Measurements from ENCODE around the gene PAFAH1B1. TPM values are rescaled to one million over a fixed set of nuclear protein-coding genes. Genes with fewer than 3 reads are reported as not detected.
A peak's percentile ranks its signal among the peaks of the same experiment; 100 is the strongest.

PAFAH1B1 gene
- total and polyA plus RNA-seq, 7 experiments from 2014 or later, result 15.8 to 156 (median 127) TPM

DNA sequence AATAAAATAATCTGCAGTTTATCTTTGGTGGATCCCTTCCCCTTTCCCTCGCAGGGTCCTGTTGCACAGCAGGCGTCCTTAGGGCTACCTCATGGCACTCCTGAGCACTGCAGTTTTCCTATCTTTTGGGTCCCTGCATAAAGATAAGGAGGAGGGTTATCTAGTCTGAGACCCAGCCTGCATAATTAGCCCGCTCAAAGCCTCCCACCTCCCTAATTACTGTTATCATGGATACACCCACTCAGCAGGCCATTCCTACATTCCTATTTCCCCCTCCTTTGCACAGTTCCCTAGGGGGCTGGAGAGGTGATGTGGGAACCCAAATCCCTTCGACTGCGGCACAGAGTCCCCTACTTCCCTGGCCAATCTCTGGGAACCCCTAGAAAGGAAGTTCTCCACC lies 123.2 kb downstream of the PAFAH1B1 start:
- Histone ChIP-seq H3K27ac (ENCODE audit: low read depth, low read length) (no peak overlapping the region), H3K27me3 (ENCODE audit: control insufficient read depth in 2 of 2, insufficient read depth in 2 of 2, low read length in 2 of 2) (no peaks in the 10 kb centered on the region), H3K4me1 (ENCODE audit: control insufficient read depth in 2 of 2, insufficient read depth in 2 of 2, low read length in 2 of 2) (peaks cover 3 to 7% of the 10 kb centered on the region in 2 donors), H3K9me3 (ENCODE audit: control insufficient read depth in 2 of 3, low read length in 3 of 3) (no peaks in the 10 kb centered on the region), H3K4me3 (ENCODE audit: low read length) (no peak overlapping the region), H3K36me3 (ENCODE audit: control insufficient read depth in 2 of 3, insufficient read depth in 3 of 3, low read length in 3 of 3) (no peaks in the 10 kb centered on the region)
- Mint-ChIP-seq H3K4me1 (peaks cover 8 to 18% (median 10%) of the 10 kb centered on the region in 7 donors), H3K4me3 (no peak overlapping the region), H3K27me3 (peaks cover 0 to under 1% (median 0%) of the 10 kb centered on the region in 5 donors), H3K36me3 (no peaks in the 10 kb centered on the region), H3K27ac (no peak overlapping the region), H3K9me3 (no peaks in the 10 kb centered on the region)
- intact Hi-C loops (cut with micrococcal nuclease), result no loop called here
- ATAC-seq (no peak), DNase-seq (no peak)
- ChIA-PET POLR2A (no interaction called here), CTCF (interaction anchor here (0.6 kb wide), 1 partner anchor 121 kb away, joined by 3 read pairs; no protein-coding TSS in a partner anchor)

GRCh38 chr17:2718150-2718938 lies 124.9 kb downstream of the PAFAH1B1 start:
- intact Hi-C loops (cut with micrococcal nuclease), result no loop called here
- POLR2A ChIA-PET, result interaction anchor here (0.6 kb wide), 1 partner anchor 1099 kb away, joined by 3 read pairs; no protein-coding TSS in a partner anchor

GRCh38 chr17:2719861-2720260 lies 126.4 kb downstream of the PAFAH1B1 start:
- Histone ChIP-seq H3K9me3 (ENCODE audit: control insufficient read depth in 2 of 3, low read length in 3 of 3) (no peaks in the 10 kb centered on the region), H3K27ac (ENCODE audit: low read depth, low read length) (no peak overlapping the region), H3K36me3 (ENCODE audit: control insufficient read depth in 2 of 3, insufficient read depth in 3 of 3, low read length in 3 of 3) (no peaks in the 10 kb centered on the region), H3K4me3 (ENCODE audit: low read length) (no peak overlapping the region), H3K27me3 (ENCODE audit: control insufficient read depth in 2 of 2, insufficient read depth in 2 of 2, low read length in 2 of 2) (no peaks in the 10 kb centered on the region), H3K4me1 (ENCODE audit: control insufficient read depth in 2 of 2, insufficient read depth in 2 of 2, low read length in 2 of 2) (peaks cover 0 to 2% of the 10 kb centered on the region in 2 donors)
- H3K27ac Mint-ChIP-seq, result no peak overlapping the region
- CTCF ChIA-PET, result no interaction called here
- no peaks in the 10 kb centered on the region for H3K9me3 Mint-ChIP-seq
- H3K36me3 Mint-ChIP-seq, result no peaks in the 10 kb centered on the region
- peaks cover 0 to 18% (median 0%) of the 10 kb centered on the region in 5 donors for H3K27me3 Mint-ChIP-seq
- ATAC-seq, result no peak
- peaks cover 0 to 9% (median 0%) of the 10 kb centered on the region in 7 donors for H3K4me1 Mint-ChIP-seq
- no peak for DNase-seq
- intact Hi-C loops (cut with micrococcal nuclease), result no loop called here
- POLR2A ChIA-PET, result no interaction called here
- H3K4me3 Mint-ChIP-seq, result no peak overlapping the region

More at GRCh38 chr17:2718150-2718938, 124.9 kb downstream of the PAFAH1B1 start:
- no peaks in the 10 kb centered on the region for H3K4me1 ChIP-seq (ENCODE audit: control insufficient read depth in 2 of 2, insufficient read depth in 2 of 2, low read length in 2 of 2)
- Mint-ChIP-seq H3K27ac (no peak overlapping the region), H3K4me3 (no peak overlapping the region), H3K27me3 (peaks cover 0 to 14% (median 0%) of the 10 kb centered on the region in 5 donors), H3K36me3 (no peaks in the 10 kb centered on the region), H3K9me3 (no peaks in the 10 kb centered on the region), H3K4me1 (peaks cover 0 to 13% (median 3%) of the 10 kb centered on the region in 7 donors)
- no peak for ATAC-seq
- H3K36me3 ChIP-seq (ENCODE audit: control insufficient read depth in 2 of 3, insufficient read depth in 3 of 3, low read length in 3 of 3), result no peaks in the 10 kb centered on the region
- H3K27ac ChIP-seq (ENCODE audit: low read depth, low read length), result no peak overlapping the region
- H3K9me3 ChIP-seq (ENCODE audit: control insufficient read depth in 2 of 3, low read length in 3 of 3), result no peaks in the 10 kb centered on the region
- H3K27me3 ChIP-seq (ENCODE audit: control insufficient read depth in 2 of 2, insufficient read depth in 2 of 2, low read length in 2 of 2), result no peaks in the 10 kb centered on the region
- CTCF ChIA-PET, result no interaction called here
- no peak overlapping the region for H3K4me3 ChIP-seq (ENCODE audit: low read length)
- no peak for DNase-seq

DNA sequence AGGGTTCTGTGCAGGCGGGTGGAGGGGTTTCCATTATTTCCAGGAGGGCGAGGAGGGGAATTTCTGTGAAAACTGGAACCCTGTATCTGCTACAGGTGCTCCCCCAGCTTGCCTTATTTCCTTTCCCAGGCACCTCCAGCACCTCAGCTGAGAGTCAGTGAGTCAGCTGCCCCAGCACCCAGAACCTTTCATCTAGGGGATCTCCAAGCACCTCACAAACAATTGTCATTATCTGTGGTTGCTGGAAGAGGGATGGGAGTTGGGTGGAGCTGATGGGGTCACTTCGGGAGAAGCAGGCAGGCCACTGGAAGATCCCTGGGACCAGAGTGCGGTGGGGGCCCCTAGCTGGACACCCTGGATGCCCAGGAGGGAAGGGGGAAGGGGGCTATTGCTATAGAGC lies 128.1 kb downstream of the PAFAH1B1 start:
- Mint-ChIP-seq H3K36me3 (no peaks in the 10 kb centered on the region), H3K27me3 (peaks cover 0 to 26% (median 6%) of the 10 kb centered on the region in 5 donors), H3K4me1 (peaks cover 0 to 9% (median 7%) of the 10 kb centered on the region in 7 donors), H3K27ac (no peak overlapping the region), H3K4me3 (no peak overlapping the region), H3K9me3 (peaks cover 0 to 2% (median 0%) of the 10 kb centered on the region in 11 donors)
- ATAC-seq (no peak), DNase-seq (no peak)
- CTCF ChIA-PET, result no interaction called here
- Histone ChIP-seq H3K9me3 (ENCODE audit: control insufficient read depth in 2 of 3, low read length in 3 of 3) (no peaks in the 10 kb centered on the region), H3K36me3 (ENCODE audit: control insufficient read depth in 2 of 3, insufficient read depth in 3 of 3, low read length in 3 of 3) (no peaks in the 10 kb centered on the region), H3K27me3 (ENCODE audit: control insufficient read depth in 2 of 2, insufficient read depth in 2 of 2, low read length in 2 of 2) (no peaks in the 10 kb centered on the region), H3K27ac (ENCODE audit: low read depth, low read length) (no peak overlapping the region), H3K4me3 (ENCODE audit: low read length) (no peak overlapping the region), H3K4me1 (ENCODE audit: control insufficient read depth in 2 of 2, insufficient read depth in 2 of 2, low read length in 2 of 2) (peaks cover 0 to 3% of the 10 kb centered on the region in 2 donors)
- POLR2A ChIA-PET, result no interaction called here
- intact Hi-C loops (cut with micrococcal nuclease), result no loop called here

- POLR2A ChIA-PET, result no interaction called here
- Histone ChIP-seq H3K4me3 (ENCODE audit: low read length) (no peak overlapping the region), H3K27ac (ENCODE audit: low read depth, low read length) (no peak overlapping the region), H3K36me3 (ENCODE audit: control insufficient read depth in 2 of 3, insufficient read depth in 3 of 3, low read length in 3 of 3) (no peaks in the 10 kb centered on the region), H3K4me1 (ENCODE audit: control insufficient read depth in 2 of 2, insufficient read depth in 2 of 2, low read length in 2 of 2) (peaks cover 0 to 3% of the 10 kb centered on the region in 2 donors), H3K9me3 (ENCODE audit: control insufficient read depth in 2 of 3, low read length in 3 of 3) (no peaks in the 10 kb centered on the region), H3K27me3 (ENCODE audit: control insufficient read depth in 2 of 2, insufficient read depth in 2 of 2, low read length in 2 of 2) (no peaks in the 10 kb centered on the region)
- H3K27me3 Mint-ChIP-seq, result peaks cover 4 to 36% (median 11%) of the 10 kb centered on the region in 5 donors
- peaks cover 0 to 2% (median 0%) of the 10 kb centered on the region in 11 donors for H3K9me3 Mint-ChIP-seq
- intact Hi-C loops (cut with micrococcal nuclease), result no loop called here
- no peak overlapping the region for H3K27ac Mint-ChIP-seq
- CTCF ChIA-PET, result no interaction called here
- H3K4me3 Mint-ChIP-seq, result peak overlapping the region in 1 of 10 donors; percentile 74
- H3K4me1 Mint-ChIP-seq, result peaks cover 0 to 9% (median 7%) of the 10 kb centered on the region in 7 donors
- no peaks in the 10 kb centered on the region for H3K36me3 Mint-ChIP-seq
- DNase-seq (no peak), ATAC-seq (no peak)
These were observed 129.2 kb downstream of the PAFAH1B1 start for GRCh38 chr17:2722611-2723010.

GRCh38 chr17:2723505-2723996 lies 130.1 kb downstream of the PAFAH1B1 start:
- Histone ChIP-seq H3K4me3 (ENCODE audit: low read length) (no peak overlapping the region), H3K27me3 (ENCODE audit: control insufficient read depth in 2 of 2, insufficient read depth in 2 of 2, low read length in 2 of 2) (no peaks in the 10 kb centered on the region), H3K36me3 (ENCODE audit: control insufficient read depth in 2 of 3, insufficient read depth in 3 of 3, low read length in 3 of 3) (no peaks in the 10 kb centered on the region), H3K9me3 (ENCODE audit: control insufficient read depth in 2 of 3, low read length in 3 of 3) (no peaks in the 10 kb centered on the region), H3K27ac (ENCODE audit: low read depth, low read length) (no peak overlapping the region), H3K4me1 (ENCODE audit: control insufficient read depth in 2 of 2, insufficient read depth in 2 of 2, low read length in 2 of 2) (peaks cover 0 to 3% of the 10 kb centered on the region in 2 donors)
- Mint-ChIP-seq H3K27ac (peak overlapping the region in 1 of 9 donors; percentile 56), H3K36me3 (no peaks in the 10 kb centered on the region), H3K4me3 (peak overlapping the region in 8 of 10 donors; percentile 10 to 74 (median 54)), H3K9me3 (peaks cover 0 to 2% (median 0%) of the 10 kb centered on the region in 11 donors), H3K27me3 (peaks cover 4 to 36% (median 11%) of the 10 kb centered on the region in 5 donors), H3K4me1 (peaks cover 0 to 9% (median 7%) of the 10 kb centered on the region in 7 donors)
- ChIA-PET POLR2A (no interaction called here), CTCF (interaction anchor here (1.2 kb wide), 1 partner anchor 14 kb away, joined by 3 read pairs; no protein-coding TSS in a partner anchor)
- no peak for DNase-seq
- intact Hi-C loops (cut with micrococcal nuclease), result no loop called here
- no peak for ATAC-seq
